ENCODE data around the gene SAP25.

The SAP25 gene

GRCh38 chr7:100573691-100574361 lies at the start of gene SAP25:
Gene SAP25, minus strand, starts transcription at chr7:100573900. Its CDS starts 158 bp downstream, at chr7:100573742.
- no peaks in the 10 kb centered on the region for H3K27me3 ChIP-seq
- no peak for TF ChIP-seq CTCF (IDR thresholded peaks at IDR 0.05)
- no peak within 1 kb of the TSS for H3K27ac ChIP-seq
- intact Hi-C loops (cut with DNase I; ENCODE audit: low total_unique reads), result no loop called here
- H3K36me3 ChIP-seq, result peaks cover 45 to 66% (median 50%) of the 10 kb centered on the region in 3 donors
- no peaks in the 10 kb centered on the region for H3K9me3 ChIP-seq
- DNase-seq, result no peak
- H3K4me3 ChIP-seq, result no peak within 1 kb of the TSS
- H3K4me1 ChIP-seq, result peaks cover 0 to 20% (median 14%) of the 10 kb centered on the region in 4 donors

- intact Hi-C loops (cut with DNase I; ENCODE audit: low total_unique reads), result no loop called here
- DNase-seq, result no peak
- no peaks in the 10 kb centered on the region for H3K9me3 ChIP-seq
Measured at GRCh38 chr7:100621554-100621953, 47.9 kb upstream of the SAP25 start.

GRCh38 chr7:100620804-100621203 lies 47.1 kb upstream of the SAP25 start:
- Histone ChIP-seq H3K9me3 (no peaks in the 10 kb centered on the region), H3K27ac (no peak overlapping the region), H3K4me1 (no peaks in the 10 kb centered on the region), H3K36me3 (peaks cover 0 to 27% (median 0%) of the 10 kb centered on the region in 3 donors), H3K27me3 (no peaks in the 10 kb centered on the region), H3K4me3 (no peak overlapping the region)
- TF ChIP-seq CTCF (IDR thresholded peaks at IDR 0.05), result no peak
- intact Hi-C loops (cut with DNase I; ENCODE audit: low total_unique reads), result no loop called here
- DNase-seq, result no peak

More at GRCh38 chr7:100621554-100621953, 47.9 kb upstream of the SAP25 start:
- no peaks in the 10 kb centered on the region for H3K27me3 ChIP-seq
- H3K27ac ChIP-seq, result no peak overlapping the region
- H3K4me3 ChIP-seq, result no peak overlapping the region
- H3K36me3 ChIP-seq, result peaks cover 0 to 23% (median 0%) of the 10 kb centered on the region in 3 donors
- H3K4me1 ChIP-seq, result peaks cover 0 to 4% (median 4%) of the 10 kb centered on the region in 4 donors
- no peak for TF ChIP-seq CTCF (IDR thresholded peaks at IDR 0.05)

GRCh38 chr7:100620239-100620638 lies 46.5 kb upstream of the SAP25 start:
- intact Hi-C loops (cut with DNase I; ENCODE audit: low total_unique reads), result no loop called here
- H3K36me3 ChIP-seq, result peaks cover 0 to 29% (median 1%) of the 10 kb centered on the region in 3 donors
- H3K27me3 ChIP-seq, result no peaks in the 10 kb centered on the region
- no peak overlapping the region for H3K4me3 ChIP-seq
- no peaks in the 10 kb centered on the region for H3K9me3 ChIP-seq
- DNase-seq, result no peak
- no peak overlapping the region for H3K27ac ChIP-seq
- no peak for TF ChIP-seq CTCF (IDR thresholded peaks at IDR 0.05)
- no peaks in the 10 kb centered on the region for H3K4me1 ChIP-seq

GRCh38 chr7:100614308-100614861 lies 40.7 kb upstream of the SAP25 start:
- H3K9me3 ChIP-seq, result no peaks in the 10 kb centered on the region
- no peak overlapping the region for H3K4me3 ChIP-seq
- H3K27ac ChIP-seq, result no peak overlapping the region
- no peaks in the 10 kb centered on the region for H3K27me3 ChIP-seq
- H3K4me1 ChIP-seq, result peaks cover 0 to 17% (median 13%) of the 10 kb centered on the region in 4 donors
- H3K36me3 ChIP-seq, result peaks cover 0 to 21% (median 5%) of the 10 kb centered on the region in 3 donors
- no peak for TF ChIP-seq CTCF (IDR thresholded peaks at IDR 0.05)
- intact Hi-C loops (cut with DNase I; ENCODE audit: low total_unique reads), result no loop called here
- no peak for DNase-seq
